D721Med (cell line): ENCODE measurements around the gene MYOM1.

Source experiments
- DNase-seq: peaks from one replicate; pipeline ENCODE4 v3.0.0; 2011; ENCODE audit warnings: low spot score; ENCODE audit not compliant: insufficient read length
- FAIRE-seq: peaks from 2 replicates; lab custom pipeline; 2011; peaks lifted over from hg19 to GRCh38; lab: Jason Lieb, UNC
- CTCF ChIP-seq: IDR thresholded peaks from 2 replicates; pipeline ENCODE4 v1.5.1; 2012; ENCODE audit warnings: mild to moderate bottlenecking, control low read depth; ENCODE audit not compliant: insufficient read depth; ENCODE audit errors: missing control alignments

Gene MYOM1

GRCh38 chr18:3183103-3183717, 36.6 kb downstream of the MYOM1 start:
- FAIRE-seq (no peak), DNase-seq (no peak)
- no peak for TF ChIP-seq CTCF

- DNase-seq (no peak), FAIRE-seq (no peak)
- no peak for TF ChIP-seq CTCF
These were observed 39.4 kb downstream of the MYOM1 start for GRCh38 chr18:3180325-3180724.

GRCh38 chr18:3179430-3180089, 40.2 kb downstream of the MYOM1 start:
- no peak for DNase-seq
- no peak for TF ChIP-seq CTCF
- FAIRE-seq, result no peak

- FAIRE-seq, result no peak
- no peak for TF ChIP-seq CTCF
These were observed 41.7 kb downstream of the MYOM1 start for GRCh38 chr18:3177902-3178687.

GRCh38 chr18:3175195-3175758, 44.5 kb downstream of the MYOM1 start:
- no peak for TF ChIP-seq CTCF
- FAIRE-seq, result no peak
- no peak for DNase-seq

More at GRCh38 chr18:3177902-3178687, 41.7 kb downstream of the MYOM1 start:
- DNase-seq, result no peak

GRCh38 chr18:3172097-3172496, 47.7 kb downstream of the MYOM1 start:
- no peak for FAIRE-seq

More at GRCh38 chr18:3172097-3172496, 47.7 kb downstream of the MYOM1 start:
- no peak for TF ChIP-seq CTCF
- no peak for DNase-seq
